HFFc6 (cell line): Measurements from ENCODE around the gene EPDR1. TPM values are rescaled to one million over a fixed set of nuclear protein-coding genes. Genes with fewer than 3 reads are reported as not detected.

ENCODE experiments used
- DNase-seq: peaks from one replicate; pipeline ENCODE4 v3.0.0-alpha.2; 2018
- H3K27ac Mint-ChIP-seq: 2 replicates; pipeline ENCODE4 v1.8.0; 2020; ENCODE audit warnings: mild to moderate bottlenecking, mixed read lengths
- H3K27me3 Mint-ChIP-seq: 2 replicates; pipeline ENCODE4 v1.8.0; 2021; ENCODE audit warnings: mild to moderate bottlenecking, moderate library complexity, mixed read lengths; ENCODE audit not compliant: insufficient read depth
- H3K36me3 Mint-ChIP-seq: 2 replicates; pipeline ENCODE4 v1.8.0; 2021; ENCODE audit warnings: low read depth, mixed read lengths
- H3K4me1 Mint-ChIP-seq: 2 replicates; pipeline ENCODE4 v1.8.0; 2020; ENCODE audit warnings: low read depth, mixed read lengths
- H3K4me3 Mint-ChIP-seq: 2 replicates; pipeline ENCODE4 v1.8.0; 2020; ENCODE audit warnings: mild to moderate bottlenecking, moderate library complexity, mixed read lengths
- H3K9me3 Mint-ChIP-seq: 2 replicates; pipeline ENCODE4 v1.8.0; 2020; ENCODE audit warnings: mild to moderate bottlenecking, mixed read lengths
- CTCF ChIP-seq: fragments of 200-600 bp; sonication (generic); IDR thresholded peaks from 2 replicates; pipeline ENCODE4 v1.5.0; 2021; ENCODE audit warnings: antibody characterized with exemption, mild to moderate bottlenecking
- total RNA-seq, 6 experiments: library from RNA; stranded (reverse); fragmentation: NEBNext Ultra II Directional; extraction: Animal tissue kit (Norgen Biotek cat#: 25700); gene quantifications; 2 replicates in 1 of 6; 3 replicates in 5 of 6; pipeline ENCODE4 v1.2.3, GENCODE V29; 2021

EPDR1 gene
- total RNA-seq, 6 experiments from 2014 or later, result not detected

- Mint-ChIP-seq H3K9me3 (peaks cover 31% of the 10 kb centered on the region), H3K4me3 (no peak overlapping the region), H3K4me1 (no peaks in the 10 kb centered on the region), H3K27ac (no peak overlapping the region), H3K36me3 (no peaks in the 10 kb centered on the region), H3K27me3 (no peaks in the 10 kb centered on the region; the same call in 1 of the 2 replicates)
- peak; percentile 68 for TF ChIP-seq CTCF
- no peak for DNase-seq
Observed at GRCh38 chr7:37901236-37901827, 19.1 kb upstream of the EPDR1 start.

- Mint-ChIP-seq H3K9me3 (peaks cover 31% of the 10 kb centered on the region), H3K4me1 (no peaks in the 10 kb centered on the region), H3K36me3 (no peaks in the 10 kb centered on the region), H3K27ac (no peak overlapping the region), H3K27me3 (no peaks in the 10 kb centered on the region; the same call in 1 of the 2 replicates), H3K4me3 (no peak overlapping the region)
- no peak for DNase-seq
- no peak for TF ChIP-seq CTCF
Observed at GRCh38 chr7:37901890-37902524, 18.4 kb upstream of the EPDR1 start.

GRCh38 chr7:37908221-37908788, 12.1 kb upstream of the EPDR1 start:
- Mint-ChIP-seq H3K9me3 (peaks cover 13% of the 10 kb centered on the region), H3K36me3 (no peaks in the 10 kb centered on the region), H3K4me3 (no peak overlapping the region), H3K4me1 (no peaks in the 10 kb centered on the region), H3K27ac (no peak overlapping the region), H3K27me3 (no peaks in the 10 kb centered on the region)
- DNase-seq, result no peak
- no peak for TF ChIP-seq CTCF

- H3K27me3 Mint-ChIP-seq, result no peaks in the 10 kb centered on the region
- no peaks in the 10 kb centered on the region for H3K36me3 Mint-ChIP-seq
- no peak for DNase-seq
- no peak overlapping the region for H3K27ac Mint-ChIP-seq
- H3K4me1 Mint-ChIP-seq, result no peaks in the 10 kb centered on the region
- TF ChIP-seq CTCF, result no peak
- no peak overlapping the region for H3K4me3 Mint-ChIP-seq
- H3K9me3 Mint-ChIP-seq, result peaks cover 11% of the 10 kb centered on the region
Observed at GRCh38 chr7:37912756-37913155, 7.7 kb upstream of the EPDR1 start.

GRCh38 chr7:37915438-37915837, 5.0 kb upstream of the EPDR1 start:
- Mint-ChIP-seq H3K9me3 (peaks cover 28% of the 10 kb centered on the region), H3K36me3 (no peaks in the 10 kb centered on the region), H3K27me3 (peaks cover 5% of the 10 kb centered on the region; the same call in 1 of the 2 replicates), H3K27ac (no peak overlapping the region), H3K4me3 (no peak overlapping the region), H3K4me1 (no peaks in the 10 kb centered on the region)
- no peak for TF ChIP-seq CTCF
- DNase-seq, result no peak
